Measurements from ENCODE around the gene CCNF.
A peak's percentile ranks its signal among the peaks of the same experiment; 100 is the strongest.

CCNF gene

DNA sequence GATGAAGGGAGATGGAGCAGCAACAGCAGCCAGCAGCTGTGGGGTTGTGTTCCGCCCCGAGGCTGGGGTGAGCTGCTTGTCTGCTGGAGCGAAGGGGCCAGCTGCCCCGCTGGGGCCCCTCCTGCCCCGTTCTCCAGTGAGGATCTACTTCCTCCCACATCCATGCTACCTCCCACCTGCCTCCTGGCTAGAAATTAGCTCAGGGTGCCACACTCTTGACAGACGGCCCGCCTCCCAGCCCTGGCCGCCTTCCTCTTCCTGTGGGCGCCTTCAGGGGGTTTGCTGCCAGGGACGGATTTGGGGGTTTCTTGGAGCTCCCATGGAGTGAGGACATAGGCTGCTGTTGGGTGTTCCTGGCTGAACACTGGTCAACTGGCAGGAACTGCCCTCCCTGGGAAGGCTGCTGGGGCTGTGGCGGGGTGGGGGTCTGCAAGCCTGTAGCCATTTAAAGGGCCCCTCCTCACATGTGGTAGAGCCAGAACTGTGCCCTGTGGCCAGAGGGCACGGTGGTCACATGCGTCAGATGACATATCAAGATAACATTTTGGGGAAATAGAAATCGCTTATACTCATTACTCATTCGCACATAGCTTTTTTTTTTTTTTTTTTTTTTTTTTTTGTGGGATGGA, 58.8 kb downstream of the CCNF start:
- DNase-seq = no peak

GRCh38 chr16:2489581-2489980, 60.3 kb downstream of the CCNF start:
- no peak for DNase-seq

DNA sequence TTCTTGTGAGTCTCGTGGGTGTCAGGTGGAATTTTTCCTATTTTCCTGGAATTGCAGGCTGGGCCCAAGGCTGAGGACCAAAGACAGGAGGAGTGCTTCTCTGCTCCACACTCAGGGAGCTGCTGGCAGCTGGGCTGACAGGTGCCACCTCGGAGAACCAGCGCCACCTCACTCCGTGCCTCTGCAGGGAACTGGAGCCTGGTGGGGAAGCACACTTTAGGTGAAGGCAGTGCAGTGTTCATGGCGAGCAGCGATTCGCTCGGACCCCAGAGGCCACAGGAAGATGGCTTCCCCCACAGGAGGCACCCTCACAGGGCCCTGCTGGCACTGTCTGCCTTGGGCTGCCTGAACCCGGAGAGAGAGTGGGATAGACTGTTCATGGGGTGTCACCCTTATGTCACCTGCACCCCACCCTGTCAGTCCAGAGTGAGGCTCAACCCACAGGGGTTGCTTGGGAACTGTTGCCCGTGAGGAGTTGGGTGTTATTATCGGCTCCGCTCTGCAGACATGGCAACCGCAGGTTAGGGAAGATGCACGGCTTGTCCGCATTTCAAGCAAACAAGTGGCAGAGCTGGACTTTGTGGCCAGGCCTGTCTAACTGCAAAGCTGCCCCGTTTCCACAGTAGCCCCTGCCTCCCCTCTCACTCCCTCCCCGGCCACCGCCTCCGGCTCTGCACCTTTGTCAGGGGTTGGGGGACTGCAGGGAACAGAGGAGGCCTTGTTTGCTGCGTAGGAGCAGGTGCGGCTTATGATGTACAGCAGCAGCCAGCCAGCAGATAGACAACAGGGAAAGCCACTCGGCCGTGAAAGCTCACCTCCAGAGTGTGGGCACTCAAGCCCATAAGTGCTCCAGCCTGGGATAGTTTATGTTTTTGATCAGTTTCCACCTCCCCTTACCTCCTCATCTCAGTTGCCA, 61.2 kb downstream of the CCNF start:
- DNase-seq = no peak

- no peak for DNase-seq
Observed at GRCh38 chr16:2492292-2492691, 63.0 kb downstream of the CCNF start.

GRCh38 chr16:2493605-2494004, 64.4 kb downstream of the CCNF start:
- DNase-seq = no peak

DNA sequence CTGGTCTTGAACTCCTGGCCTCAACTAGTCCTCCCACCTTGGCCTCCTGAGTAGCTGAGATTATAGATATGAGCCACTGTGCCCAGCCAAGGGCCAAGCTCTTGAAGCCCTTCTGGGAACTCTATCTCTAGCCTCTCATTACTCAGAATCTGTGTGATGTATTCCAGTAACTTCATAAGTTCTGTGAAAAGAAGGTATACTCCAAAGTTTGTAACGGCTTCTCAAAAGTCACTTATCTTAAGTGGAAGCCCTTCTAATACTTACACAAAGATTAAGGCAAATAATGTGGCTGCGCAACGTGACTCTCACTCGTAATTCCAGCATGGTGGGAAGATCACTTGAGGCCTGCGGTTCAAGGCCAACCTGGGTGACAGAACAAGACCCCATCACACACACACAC, 65.4 kb downstream of the CCNF start:
- no peak for DNase-seq

- no peak for DNase-seq
Observed at GRCh38 chr16:2495041-2495440, 65.8 kb downstream of the CCNF start.

- DNase-seq = no peak
Observed at GRCh38 chr16:2496223-2497115, 67.2 kb downstream of the CCNF start.

GRCh38 chr16:2497116-2497630, 67.9 kb downstream of the CCNF start:
- no peak for DNase-seq

GRCh38 chr16:2497695-2498484, 68.6 kb downstream of the CCNF start:
- DNase-seq = no peak

DNA sequence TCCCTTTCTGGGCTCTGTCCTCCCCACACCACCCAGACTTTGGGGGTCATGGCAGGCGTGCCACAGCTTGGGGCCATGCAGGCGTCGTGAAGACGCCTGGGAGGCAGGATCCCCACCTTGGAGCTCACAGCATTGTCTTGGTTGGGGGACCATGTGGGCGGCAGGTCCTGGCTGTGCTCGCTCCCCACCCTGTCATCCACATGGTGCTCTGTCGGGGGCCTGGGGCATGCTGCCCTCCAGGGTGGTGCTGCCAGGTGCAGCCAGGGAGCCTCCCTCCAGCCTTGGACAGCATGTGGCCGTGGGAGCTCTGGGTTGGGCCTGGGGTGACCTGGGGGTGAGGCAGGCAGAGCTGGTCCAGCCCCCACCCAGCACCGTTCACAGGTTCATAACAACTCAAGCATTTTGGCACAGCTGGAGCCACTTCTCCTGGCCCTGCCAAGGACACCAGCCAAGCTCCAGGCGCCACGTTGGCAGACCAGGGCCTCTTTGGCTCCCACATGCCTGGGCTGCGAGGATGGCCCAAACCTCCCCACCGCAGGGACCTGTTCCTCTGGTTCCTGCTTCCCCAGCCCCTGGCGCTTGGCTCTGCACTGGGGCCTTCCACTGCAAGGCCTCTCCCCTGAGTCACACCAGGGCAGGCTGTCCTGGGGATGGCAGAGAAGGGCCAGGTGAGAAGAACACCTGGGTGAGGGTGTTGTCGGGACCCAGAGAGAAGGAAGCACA, 69.4 kb downstream of the CCNF start:
- DNase-seq = no peak

GRCh38 chr16:2499454-2499853, 70.2 kb downstream of the CCNF start:
- DNase-seq = no peak

- no peak for DNase-seq
Observed at GRCh38 chr16:2499890-2500429, 70.7 kb downstream of the CCNF start.

DNA sequence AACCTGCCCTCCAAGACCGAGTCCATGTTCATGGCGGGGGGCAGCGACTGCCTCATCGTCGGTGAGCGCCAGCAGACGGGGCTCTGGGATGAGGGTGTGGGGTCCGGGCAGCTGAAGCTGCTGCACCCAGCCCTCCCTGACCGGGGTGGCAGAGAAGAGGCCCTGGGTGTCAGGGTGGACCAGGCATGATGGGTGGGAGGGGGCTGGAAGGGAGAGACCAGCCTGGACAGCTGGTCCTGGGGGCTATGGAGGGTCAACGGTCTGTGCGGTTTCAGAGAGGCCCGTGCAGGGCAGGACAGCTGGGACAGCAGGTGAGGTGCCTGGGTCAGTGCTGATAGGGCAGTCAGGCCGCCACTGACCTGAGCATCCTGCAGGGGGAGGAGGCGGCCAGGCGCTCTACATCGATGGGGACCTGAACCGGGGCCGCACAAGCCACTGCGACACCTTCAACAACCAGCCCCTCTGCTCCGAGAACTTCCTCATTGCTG, 71.2 kb downstream of the CCNF start:
- DNase-seq = no peak

- DNase-seq = peak; percentile 69 to 77
Observed at GRCh38 chr16:2500918-2501750, 71.9 kb downstream of the CCNF start.

GRCh38 chr16:2501946-2502895, 73.0 kb downstream of the CCNF start:
- no peak for DNase-seq

- no peak for DNase-seq
Observed at GRCh38 chr16:2505695-2506094, 76.4 kb downstream of the CCNF start.

- no peak for DNase-seq
Observed at GRCh38 chr16:2507052-2507659, 77.9 kb downstream of the CCNF start.
